Suprapubic skin (tissue), 3 donors: ENCODE data around the gene PHEX.

Experiments
- POLR2AphosphoS5 ChIP-seq, 3 donors: sonication (generic); formaldehyde crosslinking; IDR thresholded peaks; one replicate each; pipeline ENCODE4 v1.6.1; 2017; ENCODE audit warnings: antibody characterized with exemption in 3 of 3
- TF ChIP-seq, protein P1 (sequence below), 2 donors: fragments of 200-600 bp in 1 of 2; fragments of 450-650 bp in 1 of 2; sonication (generic) in 1 of 2; IDR thresholded peaks; one replicate each; pipeline ENCODE4 v1.5.1; 2016 to 2019; ENCODE audit warnings: antibody characterized with exemption in 2 of 2, mild to moderate bottlenecking in 1 of 2, moderate library complexity in 1 of 2

DNA sequence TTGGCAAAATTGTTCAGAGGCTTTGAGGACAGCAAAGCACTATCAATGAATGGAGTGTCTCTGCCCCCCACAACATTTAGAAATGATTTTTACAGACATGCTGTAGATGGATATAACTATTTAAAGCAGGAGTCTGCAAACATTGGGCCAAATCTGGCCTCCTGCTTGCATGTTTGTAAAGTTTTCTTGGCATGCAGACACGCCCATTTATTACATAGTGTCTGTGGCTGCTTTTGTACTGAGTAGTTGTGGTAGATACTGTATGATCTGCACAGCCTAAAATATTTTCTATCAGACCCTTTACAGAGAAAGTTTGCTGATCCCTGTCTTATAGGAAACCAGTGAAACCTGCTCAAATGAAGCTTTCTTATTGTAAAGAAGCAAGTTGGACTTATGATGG, 45.5 kb upstream of the PHEX start:
- no peak for TF ChIP-seq POLR2AphosphoS5 (IDR thresholded peaks at IDR 0.05)
- TF ChIP-seq, protein P1, sequence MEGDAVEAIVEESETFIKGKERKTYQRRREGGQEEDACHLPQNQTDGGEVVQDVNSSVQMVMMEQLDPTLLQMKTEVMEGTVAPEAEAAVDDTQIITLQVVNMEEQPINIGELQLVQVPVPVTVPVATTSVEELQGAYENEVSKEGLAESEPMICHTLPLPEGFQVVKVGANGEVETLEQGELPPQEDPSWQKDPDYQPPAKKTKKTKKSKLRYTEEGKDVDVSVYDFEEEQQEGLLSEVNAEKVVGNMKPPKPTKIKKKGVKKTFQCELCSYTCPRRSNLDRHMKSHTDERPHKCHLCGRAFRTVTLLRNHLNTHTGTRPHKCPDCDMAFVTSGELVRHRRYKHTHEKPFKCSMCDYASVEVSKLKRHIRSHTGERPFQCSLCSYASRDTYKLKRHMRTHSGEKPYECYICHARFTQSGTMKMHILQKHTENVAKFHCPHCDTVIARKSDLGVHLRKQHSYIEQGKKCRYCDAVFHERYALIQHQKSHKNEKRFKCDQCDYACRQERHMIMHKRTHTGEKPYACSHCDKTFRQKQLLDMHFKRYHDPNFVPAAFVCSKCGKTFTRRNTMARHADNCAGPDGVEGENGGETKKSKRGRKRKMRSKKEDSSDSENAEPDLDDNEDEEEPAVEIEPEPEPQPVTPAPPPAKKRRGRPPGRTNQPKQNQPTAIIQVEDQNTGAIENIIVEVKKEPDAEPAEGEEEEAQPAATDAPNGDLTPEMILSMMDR (IDR thresholded peaks at IDR 0.05) = no peak
